ENCODE results near the gene CEL.

GRCh38 chr9:133026426-133026825 lies 35.4 kb upstream of the CEL start:
- TF ChIP-seq CTCF (IDR thresholded peaks at IDR 0.05) (no peak), POLR2A (IDR thresholded peaks at IDR 0.05) (no peak), EP300 (IDR thresholded peaks at IDR 0.05) (no peak)
